GM12872 (cell line): ENCODE data around the gene NAV1.

Experiments used
- TF ChIP-seq, protein P1 (sequence below): IDR thresholded peaks from 3 replicates; pipeline ENCODE4 v1.5.1; 2011; ENCODE audit warnings: low read depth, mild to moderate bottlenecking, low read length, moderate library complexity; ENCODE audit not compliant: insufficient read depth

Gene NAV1

DNA sequence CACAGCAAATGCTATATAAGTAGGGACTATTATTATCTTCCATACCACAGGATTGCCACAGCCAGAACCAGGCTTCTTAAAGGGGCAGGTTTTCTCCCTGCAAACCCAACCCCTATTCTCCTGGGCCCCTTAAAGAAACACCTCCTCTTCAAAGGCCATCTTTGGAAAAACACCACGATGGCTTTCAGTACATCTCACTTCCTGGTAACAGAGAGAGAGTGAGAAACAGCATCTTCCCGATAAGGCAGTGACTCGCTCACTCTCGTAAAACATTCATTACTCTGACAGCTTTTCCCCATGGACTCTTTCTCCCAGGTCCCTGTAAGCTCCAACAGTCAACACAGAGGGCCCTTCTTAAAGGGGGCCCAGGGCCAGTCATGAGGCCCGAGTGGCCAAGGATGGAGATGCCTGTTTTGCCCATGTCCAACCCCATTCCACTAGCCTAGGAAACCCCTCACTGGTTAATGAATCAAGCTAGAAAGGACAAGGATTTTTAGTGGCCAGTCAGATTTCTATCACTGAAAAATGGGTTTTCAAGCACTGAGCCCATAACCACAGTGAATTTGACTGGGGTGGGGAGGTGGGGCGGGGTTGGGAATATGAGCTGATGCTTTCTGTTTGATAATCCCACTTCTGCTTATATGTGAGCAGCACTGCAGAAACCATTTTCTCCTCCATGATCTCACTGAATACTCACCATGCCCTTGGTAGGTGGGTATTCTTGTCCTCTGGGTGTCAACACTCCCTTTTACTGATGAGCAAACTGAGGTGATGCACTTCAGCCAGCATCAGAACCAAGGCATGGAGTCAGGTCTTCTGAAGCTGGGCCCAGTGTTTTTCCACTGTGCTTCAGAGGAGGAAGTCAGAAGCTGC is 3.6 kb upstream of the NAV1 start:
- TF ChIP-seq, protein P1, sequence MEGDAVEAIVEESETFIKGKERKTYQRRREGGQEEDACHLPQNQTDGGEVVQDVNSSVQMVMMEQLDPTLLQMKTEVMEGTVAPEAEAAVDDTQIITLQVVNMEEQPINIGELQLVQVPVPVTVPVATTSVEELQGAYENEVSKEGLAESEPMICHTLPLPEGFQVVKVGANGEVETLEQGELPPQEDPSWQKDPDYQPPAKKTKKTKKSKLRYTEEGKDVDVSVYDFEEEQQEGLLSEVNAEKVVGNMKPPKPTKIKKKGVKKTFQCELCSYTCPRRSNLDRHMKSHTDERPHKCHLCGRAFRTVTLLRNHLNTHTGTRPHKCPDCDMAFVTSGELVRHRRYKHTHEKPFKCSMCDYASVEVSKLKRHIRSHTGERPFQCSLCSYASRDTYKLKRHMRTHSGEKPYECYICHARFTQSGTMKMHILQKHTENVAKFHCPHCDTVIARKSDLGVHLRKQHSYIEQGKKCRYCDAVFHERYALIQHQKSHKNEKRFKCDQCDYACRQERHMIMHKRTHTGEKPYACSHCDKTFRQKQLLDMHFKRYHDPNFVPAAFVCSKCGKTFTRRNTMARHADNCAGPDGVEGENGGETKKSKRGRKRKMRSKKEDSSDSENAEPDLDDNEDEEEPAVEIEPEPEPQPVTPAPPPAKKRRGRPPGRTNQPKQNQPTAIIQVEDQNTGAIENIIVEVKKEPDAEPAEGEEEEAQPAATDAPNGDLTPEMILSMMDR: no peak

DNA sequence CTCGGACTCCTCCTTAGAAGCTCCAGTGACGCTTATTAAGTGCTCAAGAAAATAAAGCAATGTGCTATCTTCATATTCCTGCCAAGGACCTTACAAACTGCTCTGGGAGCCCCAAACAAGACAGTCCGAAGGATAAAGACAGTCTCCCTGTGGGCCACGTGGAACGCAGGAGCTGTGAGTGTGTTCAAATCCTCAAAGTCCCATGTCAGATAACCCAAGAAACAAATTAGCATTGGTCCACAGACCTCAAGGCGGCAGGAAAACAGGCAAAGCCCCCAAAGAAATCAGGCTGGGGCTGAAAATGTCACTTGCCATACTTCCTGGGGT is 3.0 kb upstream of the NAV1 start:
- TF ChIP-seq, protein P1: no peak

DNA sequence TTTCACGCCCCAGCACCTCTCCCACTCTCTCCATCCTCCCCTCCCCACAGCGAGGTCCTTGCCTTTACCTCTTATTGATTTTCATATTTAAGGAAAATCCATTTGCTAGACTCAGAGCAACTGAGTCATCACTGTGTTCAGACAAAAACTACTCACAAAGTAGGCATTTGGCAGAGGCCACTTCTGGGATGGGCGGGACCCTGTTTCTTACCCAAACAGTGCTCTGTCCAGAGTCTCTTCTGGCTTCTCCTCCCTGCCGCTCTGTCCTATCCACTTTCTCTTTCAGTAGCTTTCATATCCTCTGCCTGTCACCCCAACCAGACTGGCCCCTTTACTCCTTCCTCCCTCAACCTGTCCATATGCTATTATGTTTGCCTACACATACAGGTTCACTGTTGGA is 2.4 kb upstream of the NAV1 start:
- TF ChIP-seq, protein P1: no peak

DNA sequence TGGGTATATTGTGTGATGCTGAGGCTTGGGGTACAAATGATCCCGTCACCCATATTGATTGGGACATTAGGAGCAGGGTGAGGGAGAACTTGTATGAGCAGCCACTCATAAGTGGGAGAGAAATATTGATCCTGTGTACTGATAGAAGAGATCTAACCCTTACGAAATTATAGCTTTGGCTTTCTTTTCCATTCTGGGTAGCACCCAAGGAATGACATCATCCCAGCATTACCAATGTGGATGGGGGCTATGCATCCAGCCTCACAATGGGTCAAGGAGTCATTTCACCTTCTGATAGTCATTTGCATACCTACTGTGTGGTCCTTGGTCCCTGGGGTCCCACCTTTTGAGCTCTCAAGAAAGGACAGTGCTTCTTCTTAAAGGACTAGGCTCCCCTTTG is 1.9 kb upstream of the NAV1 start:
- TF ChIP-seq, protein P1: no peak

DNA sequence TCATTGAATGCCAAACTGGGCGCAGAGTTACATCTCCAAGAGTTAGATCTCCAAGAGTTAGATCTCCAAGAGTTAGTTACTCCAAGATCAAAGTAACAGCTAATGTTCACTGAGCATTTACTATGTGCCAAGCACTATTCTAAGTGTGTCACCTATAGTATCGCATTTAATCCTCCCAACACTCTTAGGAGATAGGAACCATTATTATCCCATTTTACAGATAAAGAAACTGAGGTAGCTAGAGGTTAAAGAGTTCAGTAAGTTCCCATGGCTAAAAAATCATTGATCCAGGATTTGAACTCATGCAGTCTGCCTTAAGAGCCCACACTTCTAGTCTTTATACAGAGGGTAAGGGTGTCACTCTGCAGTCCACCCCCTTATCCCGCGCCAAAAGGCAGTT is 1.5 kb upstream of the NAV1 start:
- TF ChIP-seq, protein P1: no peak

DNA sequence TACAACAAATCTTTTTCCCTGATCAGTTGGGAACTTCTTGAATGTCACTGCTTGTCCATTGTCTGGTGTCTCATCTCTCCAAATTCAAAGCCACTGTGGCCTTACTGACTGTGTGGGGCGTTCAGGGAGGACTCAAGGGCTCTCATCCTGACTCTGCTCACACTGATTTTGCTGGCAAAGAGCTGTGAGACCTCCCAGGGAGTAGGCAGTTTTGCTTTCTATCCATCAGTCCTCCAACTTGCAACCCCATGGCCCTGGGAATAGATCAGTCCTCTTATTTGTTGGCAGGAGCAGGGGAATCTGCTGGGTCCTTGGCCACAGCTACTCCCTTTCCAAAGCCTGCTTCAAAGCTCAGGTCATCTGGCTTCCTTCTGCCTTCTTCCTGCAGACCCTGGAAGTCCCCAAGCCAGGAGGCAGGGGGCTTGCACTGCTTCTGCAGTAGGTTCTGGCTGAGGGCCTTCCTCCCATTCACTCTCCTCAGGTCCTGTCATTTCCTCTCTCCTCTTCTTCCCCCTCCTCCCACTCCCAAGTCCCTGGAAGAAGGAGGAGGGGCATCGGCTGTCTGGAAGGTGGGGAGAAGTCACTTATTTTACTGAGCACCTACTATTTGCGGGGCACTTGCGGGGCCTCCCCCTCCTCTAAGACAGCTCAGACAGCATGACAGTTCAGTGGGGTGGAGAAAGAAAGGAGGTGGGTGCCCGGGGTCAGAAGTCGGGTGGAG is 876 bp upstream of the NAV1 start:
- TF ChIP-seq, protein P1: no peak

DNA sequence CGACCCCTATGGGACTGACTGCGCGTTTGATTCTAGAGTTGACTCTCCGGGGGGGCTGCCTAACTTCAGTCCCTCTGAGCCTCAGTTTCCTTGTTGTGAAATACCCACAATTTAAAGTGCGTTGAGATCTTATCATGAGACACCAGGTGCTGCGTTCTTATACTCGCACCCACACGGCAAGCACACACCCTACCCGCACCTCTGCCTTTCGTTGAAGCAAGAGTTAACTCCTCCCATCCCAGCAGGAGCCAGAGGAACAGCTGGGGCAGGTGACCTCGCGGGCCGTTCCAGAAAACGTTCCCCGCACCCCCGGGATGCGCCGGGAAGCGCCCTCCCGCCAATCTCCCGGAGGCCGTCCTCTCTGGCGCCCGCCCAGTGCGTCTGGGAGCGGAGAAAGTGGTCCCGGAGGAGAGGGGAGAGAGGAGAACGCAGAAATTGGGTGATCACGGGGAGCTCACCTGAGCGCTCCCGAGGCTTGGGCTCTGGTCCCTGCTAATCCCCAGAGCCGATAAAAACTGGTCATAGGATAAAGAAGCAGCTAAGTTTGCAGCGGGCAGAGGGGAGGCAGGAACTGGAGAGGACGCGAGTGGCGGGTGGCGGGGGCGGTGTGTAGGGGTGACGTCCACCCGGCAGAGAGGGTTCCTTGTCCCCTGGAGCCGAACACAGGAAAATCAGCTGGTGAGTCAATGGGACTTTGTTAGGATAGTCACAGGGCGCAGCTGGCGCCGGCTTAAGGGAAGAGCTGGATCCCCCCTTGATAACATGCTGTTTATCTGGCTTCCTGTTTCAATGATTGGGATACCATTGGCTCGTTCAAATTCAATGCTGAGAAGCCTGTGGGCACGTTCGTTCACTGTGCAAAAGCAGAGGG is 869 bp downstream of the NAV1 start:
- TF ChIP-seq, protein P1: no peak
